Body of pancreas (tissue), 4 donors: ENCODE results near the gene ELANE. TPM values are rescaled to one million over a fixed set of nuclear protein-coding genes. Genes with fewer than 3 reads are reported as not detected.
"Not testable (repeated sequence)": the region's sequence is repeated elsewhere in the genome, so short reads cannot be mapped to it uniquely, and the experiment has no call there.

Source experiments
- ATAC-seq: fragments of 150-250 bp; one replicate; pipeline ENCODE4 v1.9.1; 2016
- DNase-seq, 4 donors: peaks; one replicate each; pipeline ENCODE4 v3.0.0-alpha.2; 2019
- H3K27ac ChIP-seq, 4 donors: fragments of 200-600 bp; sonication (generic); 1 replicate in 3 of 4; 2 replicates in 1 of 4; pipeline versions ENCODE4 v1.5.1 to v1.6.1; 2016 to 2019; ENCODE audit warnings: mild to moderate bottlenecking in 1 of 4, mixed read lengths in 1 of 4, moderate library complexity in 1 of 4
- H3K27me3 ChIP-seq, 2 donors: fragments of 200-600 bp; sonication (generic); one replicate each; pipeline ENCODE4 v1.6.0; 2016; ENCODE audit warnings: mild to moderate bottlenecking in 1 of 2
- H3K36me3 ChIP-seq, 2 donors: fragments of 200-600 bp; sonication (generic); replicated peaks in 1 of 2; 2 replicates each; pipeline ENCODE4 v1.5.1; 2016; ENCODE audit warnings: low read depth in 2 of 2; ENCODE audit not compliant: insufficient read depth in 1 of 2
- H3K4me1 ChIP-seq: fragments of 200-600 bp; sonication (generic); one replicate; pipeline ENCODE4 v1.6.0; 2016
- H3K4me3 ChIP-seq, 2 donors: fragments of 200-600 bp; sonication (generic); 1 replicate in 1 of 2; 2 replicates in 1 of 2; pipeline ENCODE4 v1.5.1; 2016 to 2019
- H3K9me3 ChIP-seq, 3 donors: fragments of 200-600 bp; sonication (generic); 1 replicate in 2 of 3; 2 replicates in 1 of 3; pipeline ENCODE4 v1.5.1; 2016
- POLR2A ChIP-seq, 3 donors: fragments of 450-650 bp; IDR thresholded peaks; one replicate each; pipeline ENCODE4 v1.6.1; 2016; ENCODE audit warnings: antibody characterized with exemption in 3 of 3, mild to moderate bottlenecking in 2 of 3
- WGBS, 2 donors: methylation state at CpG; one replicate each; pipeline ENCODE4 v1.1.5; 2017; 5-methylcytosine and 5-hydroxymethylcytosine counted together
- intact Hi-C: fragments of 100-400 bp; cut with DNase I; formaldehyde crosslinking; loops from one replicate; pipeline ENCODE4 v1.15.1; 2023
- total RNA-seq, 2 donors: library from RNA; depleted of rRNA; stranded (reverse); fragments of >200 nt; gene quantifications; one replicate each; pipeline ENCODE4 v1.1.0, GENCODE V29; 2016
- TF ChIP-seq, protein P1 (sequence below), 7 experiments: fragments of 450-650 bp in 4 of 7; fragments of 200-600 bp in 3 of 7; sonication (generic) in 3 of 7; IDR thresholded peaks; one replicate each; pipeline ENCODE4 v1.5.1; 2016 to 2019; ENCODE audit warnings: antibody characterized with exemption in 7 of 7

ELANE gene
- total RNA-seq, 2 donors from 2014 or later, result not detected

- Histone ChIP-seq H3K9me3 (no peaks in the 10 kb centered on the region), H3K36me3 (no peaks in the 10 kb centered on the region), H3K4me1 (peaks cover 18% of the 10 kb centered on the region), H3K27ac (no peak overlapping the region), H3K4me3 (no peak overlapping the region), H3K27me3 (peaks cover 0 to 11% of the 10 kb centered on the region in 2 donors)
- ATAC-seq (no peak), DNase-seq (no peak)
- 27 to 47% methylated on average over 7 to 12 of the region's 12 CpGs for WGBS, 2 donors
- intact Hi-C loops, result no loop called here
- no peak for TF ChIP-seq POLR2A (IDR thresholded peaks at IDR 0.05)
- TF ChIP-seq, protein P1, sequence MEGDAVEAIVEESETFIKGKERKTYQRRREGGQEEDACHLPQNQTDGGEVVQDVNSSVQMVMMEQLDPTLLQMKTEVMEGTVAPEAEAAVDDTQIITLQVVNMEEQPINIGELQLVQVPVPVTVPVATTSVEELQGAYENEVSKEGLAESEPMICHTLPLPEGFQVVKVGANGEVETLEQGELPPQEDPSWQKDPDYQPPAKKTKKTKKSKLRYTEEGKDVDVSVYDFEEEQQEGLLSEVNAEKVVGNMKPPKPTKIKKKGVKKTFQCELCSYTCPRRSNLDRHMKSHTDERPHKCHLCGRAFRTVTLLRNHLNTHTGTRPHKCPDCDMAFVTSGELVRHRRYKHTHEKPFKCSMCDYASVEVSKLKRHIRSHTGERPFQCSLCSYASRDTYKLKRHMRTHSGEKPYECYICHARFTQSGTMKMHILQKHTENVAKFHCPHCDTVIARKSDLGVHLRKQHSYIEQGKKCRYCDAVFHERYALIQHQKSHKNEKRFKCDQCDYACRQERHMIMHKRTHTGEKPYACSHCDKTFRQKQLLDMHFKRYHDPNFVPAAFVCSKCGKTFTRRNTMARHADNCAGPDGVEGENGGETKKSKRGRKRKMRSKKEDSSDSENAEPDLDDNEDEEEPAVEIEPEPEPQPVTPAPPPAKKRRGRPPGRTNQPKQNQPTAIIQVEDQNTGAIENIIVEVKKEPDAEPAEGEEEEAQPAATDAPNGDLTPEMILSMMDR (IDR thresholded peaks at IDR 0.05), result no peak
Measured at GRCh38 chr19:848386-848921, 3.6 kb upstream of the ELANE start.

- intact Hi-C loops, H3K27ac ChIP-seq, ATAC-seq, H3K36me3 ChIP-seq, H3K27me3 ChIP-seq, H3K9me3 ChIP-seq, H3K4me3 ChIP-seq: not testable (repeated sequence)
- 71 to 79% methylated on average over 8 of the region's 8 CpGs for WGBS, 2 donors
- peak in 1 of 4 donors; percentile 7 for DNase-seq
- peaks cover 12% of the 10 kb centered on the region for H3K4me1 ChIP-seq
Measured at GRCh38 chr19:849195-849594, 2.9 kb upstream of the ELANE start.

- 15% methylated on average over 27 of the region's 28 CpGs; no CpG with 5 or more reads in 1 of the 2 donors for WGBS, 2 donors
- peak; percentile 89 to 93 (median 91) for DNase-seq
- H3K27ac ChIP-seq, result peak overlapping the region; percentile 33 to 88 (median 72)
- peak in 2 of 3 donors; percentile 39 to 51 for TF ChIP-seq POLR2A (IDR thresholded peaks at IDR 0.05)
- TF ChIP-seq, protein P1 (IDR thresholded peaks at IDR 0.05), result no peak
- H3K27me3 ChIP-seq, result peaks cover 0 to 6% of the 10 kb centered on the region in 2 donors
- ATAC-seq, result peak; percentile 95
- intact Hi-C loops, result no loop called here
- H3K36me3 ChIP-seq, result no peaks in the 10 kb centered on the region
- no peak overlapping the region for H3K4me3 ChIP-seq
- H3K9me3 ChIP-seq, result no peaks in the 10 kb centered on the region
- H3K4me1 ChIP-seq, result peaks cover 12% of the 10 kb centered on the region
Measured at GRCh38 chr19:850221-850978, 1.7 kb upstream of the ELANE start.

DNA sequence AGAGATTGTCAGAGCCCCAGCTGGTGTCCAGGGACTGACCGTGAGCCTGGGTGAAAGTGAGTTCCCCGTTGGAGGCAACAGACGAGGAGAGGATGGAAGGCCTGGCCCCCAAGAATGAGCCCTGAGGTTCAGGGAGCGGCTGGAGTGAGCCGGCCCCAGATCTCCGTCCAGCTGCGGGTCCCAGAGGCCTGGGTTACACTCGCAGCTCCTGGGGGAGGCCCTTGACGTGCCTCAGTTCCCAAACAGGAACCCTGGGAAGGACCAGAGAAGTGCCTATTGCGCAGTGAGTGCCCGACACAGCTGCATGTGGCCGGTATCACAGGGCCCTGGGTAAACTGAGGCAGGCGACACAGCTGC lies 1.1 kb upstream of the ELANE start:
- H3K27ac ChIP-seq, result peak overlapping the region; percentile 33 to 88 (median 72)
- peaks cover 0 to 6% of the 10 kb centered on the region in 2 donors for H3K27me3 ChIP-seq
- DNase-seq (no peak), ATAC-seq (peak; percentile 3)
- 34 to 67% methylated on average over 1 to 13 of the region's 13 CpGs for WGBS, 2 donors
- no peak overlapping the region for H3K4me3 ChIP-seq
- peaks cover 12% of the 10 kb centered on the region for H3K4me1 ChIP-seq
- TF ChIP-seq, protein P1 (IDR thresholded peaks at IDR 0.05), result no peak
- TF ChIP-seq POLR2A (IDR thresholded peaks at IDR 0.05), result peak in 1 of 3 donors; percentile 15
- no peaks in the 10 kb centered on the region for H3K36me3 ChIP-seq
- no peaks in the 10 kb centered on the region for H3K9me3 ChIP-seq
- intact Hi-C loops, result no loop called here

GRCh38 chr19:853014-853585 lies 997 bp downstream of the ELANE start:
- 24 to 60% methylated on average over 10 to 53 of the region's 67 CpGs for WGBS, 2 donors
- Histone ChIP-seq H3K4me1 (peaks cover 12% of the 10 kb centered on the region), H3K4me3 (no peak overlapping the region), H3K9me3 (no peaks in the 10 kb centered on the region), H3K27ac (no peak overlapping the region), H3K27me3 (peaks cover 0 to 5% of the 10 kb centered on the region in 2 donors), H3K36me3 (no peaks in the 10 kb centered on the region)
- ATAC-seq (no peak), DNase-seq (no peak)
- intact Hi-C loops, result no loop called here
- TF ChIP-seq, protein P1 (IDR thresholded peaks at IDR 0.05), result no peak
- TF ChIP-seq POLR2A (IDR thresholded peaks at IDR 0.05), result no peak

GRCh38 chr19:853614-854220 lies 1.6 kb downstream of the ELANE start:
- H3K36me3 ChIP-seq, H3K27me3 ChIP-seq, intact Hi-C loops, DNase-seq, H3K9me3 ChIP-seq, ATAC-seq, H3K4me3 ChIP-seq, H3K27ac ChIP-seq: not testable (repeated sequence)
- peaks cover 12% of the 10 kb centered on the region for H3K4me1 ChIP-seq
- 80 to 81% methylated on average over 7 to 10 of the region's 17 CpGs for WGBS, 2 donors
